Endothelial cell of umbilical vein (primary cell): ENCODE measurements around the gene RTCA. TPM values are rescaled to one million over a fixed set of nuclear protein-coding genes. Genes with fewer than 3 reads are reported as not detected.
"Not testable (repeated sequence)": the region's sequence is repeated elsewhere in the genome, so short reads cannot be mapped to it uniquely, and the experiment has no call there.

ENCODE experiments used
- BruUV-seq: library from RNA; stranded (reverse); fragments of 400-500 nt; replicated peaks from 2 replicates; lab custom pipeline; 2021; lab: Mats Ljungman, UMichigan
- CTCF ChIA-PET: fragments of 300-600, 350-600 bp; sonication (Branson Sonifier 250); formaldehyde crosslinking; loops from one replicate; lab custom pipeline; 2021; ENCODE audit warnings: antibody characterized with exemption, inconsistent platforms; lab: Charles Lee
- POLR2A ChIA-PET: fragments of 300-600, 350-600 bp; sonication (Branson Sonifier 250); formaldehyde crosslinking; loops from one replicate; lab custom pipeline; 2021; ENCODE audit warnings: antibody characterized with exemption, inconsistent platforms; lab: Charles Lee
- DNase-seq: peaks from one replicate; pipeline ENCODE4 v3.0.0-alpha.2; 2011; ENCODE audit warnings: low read depth, low spot score
- FAIRE-seq: peaks from 2 replicates; lab custom pipeline; 2011; peaks lifted over from hg19 to GRCh38; lab: Jason Lieb, UNC
- H2AFZ ChIP-seq: 2 replicates; pipeline ENCODE4 v1.6.0; 2012; ENCODE audit warnings: low read depth, low read length, control low read depth, inconsistent platforms
- H3K27ac ChIP-seq: 2 replicates; pipeline ENCODE4 v1.5.1; 2011; ENCODE audit warnings: low read depth, mild to moderate bottlenecking, control low read depth, low read length, moderate library complexity; ENCODE audit not compliant: insufficient read depth
- H3K27me3 ChIP-seq, 2 experiments: 2 replicates each; pipeline versions ENCODE4 v1.6.0 to v1.6.1; 2011; ENCODE audit warnings: low read length in 2 of 2, mixed read lengths in 1 of 2; ENCODE audit not compliant: control insufficient read depth in 2 of 2, insufficient read depth in 2 of 2
- H3K36me3 ChIP-seq, 2 experiments: 2 replicates in 1 of 2; 3 replicates in 1 of 2; pipeline ENCODE4 v1.5.1; 2011; ENCODE audit warnings: low read length in 2 of 2, mild to moderate bottlenecking in 1 of 2, moderate library complexity in 1 of 2; ENCODE audit not compliant: control insufficient read depth in 2 of 2, insufficient read depth in 2 of 2; ENCODE audit errors: extremely low read depth in 1 of 2
- H3K4me1 ChIP-seq: 3 replicates; pipeline ENCODE4 v1.5.1; 2011; ENCODE audit warnings: mild to moderate bottlenecking, low read length; ENCODE audit not compliant: control insufficient read depth, insufficient read depth; ENCODE audit errors: extremely low read depth
- H3K4me2 ChIP-seq: 2 replicates; pipeline ENCODE4 v1.6.1; 2011; ENCODE audit warnings: low read length, control low read depth, mixed read lengths; ENCODE audit not compliant: insufficient read depth
- H3K4me3 ChIP-seq, 3 experiments: fragments of 200-600 bp in 1 of 3; sonication (generic), shearing (Covaris generic) in 1 of 3; replicated peaks in 1 of 3; 2 replicates each; pipeline ENCODE4 v1.5.1; 2011 to 2016; ENCODE audit warnings: control low read depth in 3 of 3, low read length in 3 of 3, mild to moderate bottlenecking in 2 of 3, inconsistent platforms in 1 of 3, low read depth in 1 of 3, moderate library complexity in 1 of 3; ENCODE audit not compliant: insufficient read depth in 1 of 3
- H3K79me2 ChIP-seq: 2 replicates; pipeline ENCODE4 v1.6.0; 2012; ENCODE audit warnings: low read length, inconsistent platforms; ENCODE audit not compliant: control insufficient read depth, insufficient read depth
- H3K9ac ChIP-seq: replicated peaks from 2 replicates; pipeline ENCODE3; 2011; ENCODE audit warnings: low read length, control low read depth; ENCODE audit not compliant: insufficient read depth; ENCODE audit errors: extremely low read depth
- H3K9me1 ChIP-seq: replicated peaks from 3 replicates; pipeline ENCODE4 v1.6.0; 2011; ENCODE audit warnings: mild to moderate bottlenecking, low read length; ENCODE audit not compliant: control insufficient read depth, insufficient read depth; ENCODE audit errors: extremely low read depth
- H3K9me3 ChIP-seq: replicated peaks from 2 replicates; pipeline ENCODE4 v1.5.1; 2012; ENCODE audit warnings: low read length, inconsistent platforms; ENCODE audit not compliant: control insufficient read depth, insufficient read depth
- H4K20me1 ChIP-seq: replicated peaks from 2 replicates; pipeline ENCODE3; 2011; ENCODE audit warnings: mild to moderate bottlenecking, low read length; ENCODE audit not compliant: control insufficient read depth, insufficient read depth; ENCODE audit errors: extremely low read depth
- EZH2 ChIP-seq: IDR thresholded peaks from 2 replicates; pipeline ENCODE4 v1.6.1; 2012; ENCODE audit warnings: borderline replicate concordance, low read depth, mild to moderate bottlenecking, moderate library complexity, low read length, inconsistent platforms; ENCODE audit not compliant: severe bottlenecking
- FOS ChIP-seq: IDR thresholded peaks from 2 replicates; pipeline ENCODE4 v1.6.1; 2011; ENCODE audit warnings: mild to moderate bottlenecking, low read length, moderate library complexity, borderline replicate concordance; ENCODE audit not compliant: insufficient read depth
- GATA2 ChIP-seq: IDR thresholded peaks from 2 replicates; pipeline ENCODE4 v1.7.0; 2011; ENCODE audit warnings: low read depth, mild to moderate bottlenecking, moderate library complexity, mixed read lengths, low read length; ENCODE audit not compliant: insufficient read length, insufficient read depth
- JUN ChIP-seq: IDR thresholded peaks from 2 replicates; pipeline ENCODE4 v1.6.1; 2011; ENCODE audit warnings: borderline replicate concordance, low read depth; ENCODE audit not compliant: insufficient read length, insufficient read depth
- MYC ChIP-seq: IDR thresholded peaks from one replicate; pipeline ENCODE4 v1.6.1; 2011; ENCODE audit warnings: mild to moderate bottlenecking, low read depth, low read length
- POLR2A ChIP-seq: IDR thresholded peaks from 2 replicates; pipeline ENCODE4 v1.6.1; 2012; ENCODE audit warnings: low read depth, mild to moderate bottlenecking, control low read depth, low read length
- POLR2AphosphoS5 ChIP-seq: IDR thresholded peaks from 2 replicates; pipeline ENCODE4 v1.6.1; 2012; ENCODE audit warnings: low read depth, mild to moderate bottlenecking, control low read depth, low read length, moderate library complexity; ENCODE audit not compliant: insufficient read depth
- dilution Hi-C: fragments of 300-500 bp; cut with MboI; formaldehyde crosslinking; loops from one replicate; pipeline ENCODE4 v1.15.0; 2019; ENCODE audit warnings: low sequenced_read_pairs; ENCODE audit not compliant: extremely low pct_ligation_motif_present
- intact Hi-C: fragments of 100-400 bp; cut with micrococcal nuclease; formaldehyde crosslinking; loops from one replicate; pipeline ENCODE4 v1.10.0; 2022
- polyA plus RNA-seq, 4 experiments: library from polyadenylated mRNA; depleted of rRNA in 3 of 4; stranded (reverse) in 3 of 4; unstranded in 1 of 4; fragments of >200 nt; gene quantifications; 2 replicates each; pipeline versions ENCODE4 v1.2.1 to v1.2.3, GENCODE V29; 2011 to 2012; ENCODE audit warnings: missing spikeins in 1 of 4
- total RNA-seq: library from RNA; stranded (reverse); gene quantifications from 2 replicates; pipeline ENCODE4 v1.2.3, GENCODE V29; 2021
- TF ChIP-seq, protein P1 (sequence below): IDR thresholded peaks from 2 replicates; pipeline ENCODE4 v1.6.1; 2011; ENCODE audit not compliant: insufficient read depth, insufficient read length
- TF ChIP-seq, protein P2 (sequence below), 2 donors: IDR thresholded peaks; 1 replicate in 1 of 2; 2 replicates in 1 of 2; pipeline ENCODE4 v1.5.1; 2011; ENCODE audit warnings: low read length in 2 of 2, mild to moderate bottlenecking in 2 of 2, moderate library complexity in 2 of 2, control low read depth in 1 of 2, inconsistent platforms in 1 of 2, low read depth in 1 of 2; ENCODE audit not compliant: insufficient read depth in 1 of 2; ENCODE audit errors: extremely low read depth in 1 of 2

RTCA gene
- total and polyA plus RNA-seq, 2 donors (not counting 3 experiments of a cell fraction or from before 2014, with no cell fraction given), result 20.3 to 46.6 TPM

DNA sequence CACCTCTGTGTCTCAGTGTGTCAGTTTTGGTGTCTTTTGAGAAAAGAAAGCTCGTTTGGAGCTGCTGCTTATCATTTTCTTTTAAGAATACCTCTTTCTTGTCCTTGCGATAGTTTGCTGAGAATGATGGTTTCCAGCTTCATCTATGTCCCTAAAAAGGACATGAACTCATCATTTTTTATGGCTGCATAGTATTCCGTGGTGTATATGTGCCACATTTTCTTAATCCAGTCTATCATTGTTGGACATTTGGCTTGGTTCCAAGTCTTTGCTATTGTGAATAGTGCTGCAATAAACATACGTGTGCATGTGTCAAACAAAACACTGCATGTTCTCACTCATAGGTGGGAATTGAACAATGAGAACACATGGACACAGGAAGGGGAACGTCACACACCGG is 73.7 kb downstream of the RTCA start:
- H3K9me3 ChIP-seq, intact Hi-C loops: not testable (repeated sequence)

DNA sequence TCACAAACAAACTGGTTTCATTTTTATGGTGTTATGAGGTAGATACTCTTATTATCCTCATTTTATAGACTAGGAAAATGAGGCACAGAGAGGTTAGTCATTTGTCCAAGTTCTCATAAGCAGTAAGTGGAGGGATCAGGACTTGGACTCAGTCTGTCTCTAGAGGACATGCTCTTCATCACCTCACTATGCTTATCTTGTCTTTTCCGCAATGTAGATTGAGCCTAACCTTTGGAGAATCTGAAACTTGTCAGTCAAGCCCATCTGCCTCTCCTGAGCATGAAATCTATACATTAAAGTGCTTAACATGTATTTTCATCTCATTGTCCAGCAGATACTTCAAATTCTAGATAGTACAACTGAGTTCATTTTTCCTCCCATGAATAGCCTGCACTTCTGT is 74.5 kb downstream of the RTCA start:
- intact Hi-C loops, result no loop called here
- H3K27ac ChIP-seq, result no peak overlapping the region
- no peak for FAIRE-seq

More for the DNA sequence above, 73.7 kb downstream of the RTCA start:
- H3K9me1 ChIP-seq, H3K27me3 ChIP-seq, H4K20me1 ChIP-seq, BruUV-seq, H3K4me1 ChIP-seq, H3K4me3 ChIP-seq, H2AFZ ChIP-seq, dilution Hi-C loops, POLR2A ChIA-PET, H3K27ac ChIP-seq, H3K79me2 ChIP-seq, FAIRE-seq, DNase-seq, H3K9ac ChIP-seq, H3K4me2 ChIP-seq, H3K36me3 ChIP-seq, CTCF ChIA-PET: not testable (repeated sequence)

DNA sequence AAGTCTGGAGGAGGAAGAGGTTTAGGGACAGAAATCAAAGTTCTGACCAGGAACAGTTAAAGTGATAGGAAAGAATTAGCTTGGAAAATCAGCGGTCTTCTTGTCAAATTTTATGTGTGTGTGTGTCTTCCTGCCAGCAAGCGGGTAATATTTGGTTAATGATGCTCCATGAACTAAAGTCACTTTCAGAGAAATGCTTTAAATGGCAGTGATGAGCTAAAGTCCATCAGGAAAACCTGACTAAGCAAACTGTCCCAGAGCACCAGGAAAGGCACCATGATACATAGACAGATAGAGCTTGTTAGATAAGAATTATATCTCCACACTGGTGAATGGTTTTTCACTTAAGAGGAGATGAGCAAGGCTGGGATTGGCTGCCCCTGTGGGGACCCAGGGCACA is 76.3 kb downstream of the RTCA start:
- H4K20me1 ChIP-seq, result no peaks in the 10 kb centered on the region
- H3K4me3 ChIP-seq, result no peak overlapping the region
- TF ChIP-seq FOS, result no peak
- no peak for TF ChIP-seq POLR2AphosphoS5
- no peak for TF ChIP-seq GATA2
- no peak for TF ChIP-seq EZH2
- TF ChIP-seq JUN, result no peak
- TF ChIP-seq POLR2A, result no peak
- no peak for TF ChIP-seq MYC
- TF ChIP-seq, protein P1, sequence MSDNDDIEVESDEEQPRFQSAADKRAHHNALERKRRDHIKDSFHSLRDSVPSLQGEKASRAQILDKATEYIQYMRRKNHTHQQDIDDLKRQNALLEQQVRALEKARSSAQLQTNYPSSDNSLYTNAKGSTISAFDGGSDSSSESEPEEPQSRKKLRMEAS, result no peak
- TF ChIP-seq, protein P2, sequence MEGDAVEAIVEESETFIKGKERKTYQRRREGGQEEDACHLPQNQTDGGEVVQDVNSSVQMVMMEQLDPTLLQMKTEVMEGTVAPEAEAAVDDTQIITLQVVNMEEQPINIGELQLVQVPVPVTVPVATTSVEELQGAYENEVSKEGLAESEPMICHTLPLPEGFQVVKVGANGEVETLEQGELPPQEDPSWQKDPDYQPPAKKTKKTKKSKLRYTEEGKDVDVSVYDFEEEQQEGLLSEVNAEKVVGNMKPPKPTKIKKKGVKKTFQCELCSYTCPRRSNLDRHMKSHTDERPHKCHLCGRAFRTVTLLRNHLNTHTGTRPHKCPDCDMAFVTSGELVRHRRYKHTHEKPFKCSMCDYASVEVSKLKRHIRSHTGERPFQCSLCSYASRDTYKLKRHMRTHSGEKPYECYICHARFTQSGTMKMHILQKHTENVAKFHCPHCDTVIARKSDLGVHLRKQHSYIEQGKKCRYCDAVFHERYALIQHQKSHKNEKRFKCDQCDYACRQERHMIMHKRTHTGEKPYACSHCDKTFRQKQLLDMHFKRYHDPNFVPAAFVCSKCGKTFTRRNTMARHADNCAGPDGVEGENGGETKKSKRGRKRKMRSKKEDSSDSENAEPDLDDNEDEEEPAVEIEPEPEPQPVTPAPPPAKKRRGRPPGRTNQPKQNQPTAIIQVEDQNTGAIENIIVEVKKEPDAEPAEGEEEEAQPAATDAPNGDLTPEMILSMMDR (IDR thresholded peaks at IDR 0.05; ENCODE audit: extremely low read depth in 1 of 2, insufficient read depth in 1 of 2, low read depth in 1 of 2, low read length in 2 of 2), result no peak
- H3K36me3 ChIP-seq, result no peaks in the 10 kb centered on the region
- FAIRE-seq (no peak), DNase-seq (no peak)
- intact Hi-C loops (no loop called here), dilution Hi-C loops (no loop called here)
- H2AFZ ChIP-seq, result no peak overlapping the region
- POLR2A ChIA-PET, result no interaction called here
- H3K9me3 ChIP-seq, result no peaks in the 10 kb centered on the region
- no peak overlapping the region for H3K27ac ChIP-seq
- H3K27me3 ChIP-seq, result no peaks in the 10 kb centered on the region
- peaks cover 3% of the 10 kb centered on the region for H3K4me1 ChIP-seq
- no peak overlapping the region for H3K9ac ChIP-seq
- no TSS peak for BruUV-seq
- H3K79me2 ChIP-seq, result no peaks in the 10 kb centered on the region
- H3K9me1 ChIP-seq, result no peaks in the 10 kb centered on the region
- no peak overlapping the region for H3K4me2 ChIP-seq
- CTCF ChIA-PET, result no interaction called here

More for the DNA sequence above, 74.5 kb downstream of the RTCA start:
- Histone ChIP-seq H3K27me3 (no peaks in the 10 kb centered on the region), H3K36me3 (no peaks in the 10 kb centered on the region), H3K4me1 (no peaks in the 10 kb centered on the region), H3K9ac (no peak overlapping the region), H4K20me1 (no peaks in the 10 kb centered on the region), H3K4me2 (no peak overlapping the region), H2AFZ (no peak overlapping the region), H3K4me3 (no peak overlapping the region), H3K79me2 (no peaks in the 10 kb centered on the region), H3K9me1 (no peaks in the 10 kb centered on the region), H3K9me3 (no peaks in the 10 kb centered on the region)
- CTCF ChIA-PET, result no interaction called here
- DNase-seq, result no peak
- TF ChIP-seq POLR2AphosphoS5, result no peak
- BruUV-seq, result no TSS peak
- dilution Hi-C loops, result no loop called here
- POLR2A ChIA-PET, result no interaction called here
